Measurements from ENCODE around the gene SOX6.

DNA sequence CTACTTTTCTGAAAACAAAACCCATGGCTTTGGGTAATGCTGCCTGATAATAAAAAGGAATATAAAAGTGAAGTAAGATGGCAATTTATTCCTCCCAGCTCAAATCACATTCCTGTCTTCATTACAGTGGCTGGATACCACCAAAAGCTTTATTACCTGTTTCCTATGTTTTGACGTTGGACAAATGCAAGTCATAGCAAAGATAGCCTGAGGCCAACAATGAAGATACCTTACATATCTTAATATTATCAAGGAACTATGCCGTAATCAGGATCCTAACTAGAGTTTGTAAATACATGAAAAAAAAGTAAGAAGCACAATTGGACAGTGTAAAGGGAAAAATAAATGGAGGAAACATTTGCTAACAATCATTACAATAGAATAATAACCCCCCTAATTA lies 202.4 kb downstream of the SOX6 start:
- TF ChIP-seq, protein P1, sequence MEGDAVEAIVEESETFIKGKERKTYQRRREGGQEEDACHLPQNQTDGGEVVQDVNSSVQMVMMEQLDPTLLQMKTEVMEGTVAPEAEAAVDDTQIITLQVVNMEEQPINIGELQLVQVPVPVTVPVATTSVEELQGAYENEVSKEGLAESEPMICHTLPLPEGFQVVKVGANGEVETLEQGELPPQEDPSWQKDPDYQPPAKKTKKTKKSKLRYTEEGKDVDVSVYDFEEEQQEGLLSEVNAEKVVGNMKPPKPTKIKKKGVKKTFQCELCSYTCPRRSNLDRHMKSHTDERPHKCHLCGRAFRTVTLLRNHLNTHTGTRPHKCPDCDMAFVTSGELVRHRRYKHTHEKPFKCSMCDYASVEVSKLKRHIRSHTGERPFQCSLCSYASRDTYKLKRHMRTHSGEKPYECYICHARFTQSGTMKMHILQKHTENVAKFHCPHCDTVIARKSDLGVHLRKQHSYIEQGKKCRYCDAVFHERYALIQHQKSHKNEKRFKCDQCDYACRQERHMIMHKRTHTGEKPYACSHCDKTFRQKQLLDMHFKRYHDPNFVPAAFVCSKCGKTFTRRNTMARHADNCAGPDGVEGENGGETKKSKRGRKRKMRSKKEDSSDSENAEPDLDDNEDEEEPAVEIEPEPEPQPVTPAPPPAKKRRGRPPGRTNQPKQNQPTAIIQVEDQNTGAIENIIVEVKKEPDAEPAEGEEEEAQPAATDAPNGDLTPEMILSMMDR (IDR thresholded peaks at IDR 0.05; ENCODE audit: low read length): no peak
- TF ChIP-seq EZH2 (optimal IDR thresholded peaks at IDR 0.05; ENCODE audit: low read depth, low read length): no peak

All from MM.1S (cell line).